NCI-H2196 treated with DMSO at 0.1 percent for 48 hours (cell line): Measurements from ENCODE around the gene NR2E3.
"Not testable (repeated sequence)": the region's sequence is repeated elsewhere in the genome, so short reads cannot be mapped to it uniquely, and the experiment has no call there.

Source experiments
- DNase-seq: peaks from one replicate; lab custom pipeline; 2025; ENCODE audit not compliant: unreplicated experiment; lab: John Stamatoyannopoulos, UW

Gene NR2E3

GRCh38 chr15:71813723-71814470 is 3.5 kb downstream of the NR2E3 start:
- no peak for DNase-seq

DNA sequence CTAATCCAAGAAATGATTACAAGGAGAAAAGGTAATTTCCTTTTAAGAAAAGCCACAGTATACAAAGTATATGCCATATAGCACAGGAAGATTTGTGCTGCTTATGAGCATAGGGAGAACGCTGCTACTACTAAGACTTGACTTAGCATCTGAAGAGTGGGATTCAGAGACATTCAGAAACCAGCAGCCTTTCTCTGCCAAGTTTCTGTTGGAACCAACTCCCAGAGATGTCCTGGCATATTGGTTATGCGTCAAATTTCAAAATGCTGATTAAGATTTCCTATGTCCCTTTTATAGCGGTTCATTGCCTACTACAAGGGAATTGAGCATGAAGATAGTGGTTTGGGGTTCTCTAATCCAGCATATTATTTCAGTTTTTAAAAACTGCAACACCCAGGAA is 4.9 kb downstream of the NR2E3 start:
- no peak for DNase-seq

DNA sequence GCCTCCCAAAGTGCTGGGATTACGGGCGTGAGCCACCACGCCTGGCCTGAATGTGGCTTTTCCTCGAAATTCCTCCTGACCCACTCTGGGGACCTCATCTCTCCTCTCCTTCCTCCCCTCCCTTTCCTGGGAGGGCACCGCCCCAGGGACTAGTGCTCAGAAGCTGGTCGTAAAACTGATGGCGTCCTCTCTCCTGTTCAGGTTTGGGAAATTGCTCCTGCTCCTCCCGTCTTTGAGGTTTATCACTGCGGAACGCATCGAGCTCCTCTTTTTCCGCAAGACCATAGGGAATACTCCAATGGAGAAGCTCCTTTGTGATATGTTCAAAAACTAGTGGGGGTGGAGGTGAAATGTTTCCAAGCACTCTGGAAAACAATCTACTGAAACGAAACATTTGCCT is 7.0 kb downstream of the NR2E3 start:
- no peak for DNase-seq

DNA sequence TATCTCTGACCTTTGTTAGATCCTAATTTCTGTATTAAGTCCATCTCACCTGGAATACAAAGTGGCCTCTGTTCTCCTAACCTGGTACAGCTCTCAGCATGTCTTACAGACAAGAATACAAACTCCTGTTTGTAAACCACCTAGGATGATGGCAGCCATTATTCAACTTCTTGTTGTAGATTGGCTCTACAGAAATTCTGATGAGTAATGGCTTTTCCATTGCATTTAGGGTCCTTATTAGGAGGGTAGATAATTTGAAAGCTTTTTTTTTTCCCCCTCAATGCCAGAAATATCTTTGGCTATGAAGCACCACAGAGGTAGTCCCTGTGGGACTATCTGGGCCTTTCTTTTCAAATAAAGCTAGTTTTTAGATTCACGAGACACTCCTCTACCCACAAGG is 9.8 kb downstream of the NR2E3 start:
- DNase-seq = no peak

DNA sequence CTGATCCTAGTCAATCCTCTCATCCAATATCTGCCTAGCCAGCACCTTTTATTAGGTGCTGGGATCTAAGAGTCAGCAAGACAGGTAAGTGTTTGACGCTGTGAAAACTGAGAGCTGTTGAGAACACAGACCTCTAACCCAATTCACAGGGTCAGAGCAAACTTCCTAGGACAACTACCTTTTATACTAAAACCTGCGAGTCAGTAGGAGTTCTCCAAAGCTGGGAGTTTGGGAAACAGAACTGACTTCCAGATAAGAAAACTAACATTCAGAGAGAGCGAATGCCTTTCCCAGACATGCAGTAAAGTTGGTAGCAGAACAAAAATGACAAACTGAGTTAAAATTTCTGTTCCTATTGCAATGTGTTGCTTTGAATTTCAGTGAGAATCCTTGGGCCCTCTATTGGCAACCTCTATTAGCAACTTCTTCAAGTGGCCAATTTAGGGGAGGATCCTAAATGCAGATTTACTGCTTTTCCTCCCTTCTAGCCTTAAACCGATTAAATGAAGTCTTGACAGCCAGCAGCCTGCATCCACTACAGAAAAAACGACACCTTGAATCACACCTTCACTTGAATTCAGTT is 11.3 kb downstream of the NR2E3 start:
- no peak for DNase-seq

DNA sequence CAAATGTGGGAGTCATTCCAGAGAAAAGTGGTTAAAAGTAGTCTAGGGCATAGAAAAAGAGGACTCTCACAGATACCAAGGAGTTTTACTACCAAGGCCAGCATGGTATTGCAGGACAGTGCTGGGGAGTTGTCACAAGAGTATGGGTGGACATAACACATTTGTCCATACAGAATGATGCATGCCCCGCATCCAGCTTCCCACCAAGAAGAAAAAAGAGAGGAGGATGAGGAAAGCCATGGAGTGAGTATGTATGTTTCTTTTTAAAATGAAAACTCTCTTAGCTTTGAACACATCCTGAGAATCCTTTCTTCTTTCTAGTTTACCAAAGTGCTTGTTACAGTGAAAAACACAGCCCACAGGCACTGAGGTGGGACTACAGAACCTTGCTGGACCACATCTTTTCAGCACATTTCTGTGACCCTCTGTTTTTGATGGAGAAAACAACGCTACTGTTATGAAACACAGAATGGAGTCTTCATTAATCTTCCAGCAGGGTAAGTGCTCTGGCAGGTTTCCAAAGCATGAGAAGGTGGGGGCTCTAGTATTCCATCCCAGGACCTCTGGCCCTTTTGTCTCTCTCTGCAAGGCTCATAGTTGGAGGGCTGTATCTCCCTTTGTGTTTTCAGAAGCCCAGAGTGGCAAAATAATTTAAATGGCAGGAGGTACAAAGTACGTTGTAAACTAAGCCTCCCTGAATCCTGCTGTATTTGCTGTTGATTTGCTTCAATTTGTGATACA is 12.7 kb downstream of the NR2E3 start:
- no peak for DNase-seq

DNA sequence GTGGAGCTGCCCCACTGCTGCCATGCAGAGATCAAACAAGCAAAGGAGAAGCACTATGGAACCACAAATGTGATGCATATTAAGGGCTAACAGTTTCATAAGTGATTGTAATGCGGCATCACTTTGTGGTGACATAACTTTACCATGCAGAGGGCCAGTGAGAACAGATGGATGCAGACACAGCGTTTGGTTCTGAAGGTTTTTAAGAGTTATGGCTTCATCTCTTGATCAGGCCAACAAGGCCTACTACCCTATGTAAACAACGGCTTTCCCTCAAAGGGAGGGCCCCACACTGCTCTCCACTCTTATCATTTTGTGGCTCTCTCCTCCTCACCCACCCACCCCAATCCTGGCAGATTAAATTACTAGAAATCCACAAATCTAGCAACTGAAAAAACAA is 13.4 kb downstream of the NR2E3 start:
- no peak for DNase-seq

DNA sequence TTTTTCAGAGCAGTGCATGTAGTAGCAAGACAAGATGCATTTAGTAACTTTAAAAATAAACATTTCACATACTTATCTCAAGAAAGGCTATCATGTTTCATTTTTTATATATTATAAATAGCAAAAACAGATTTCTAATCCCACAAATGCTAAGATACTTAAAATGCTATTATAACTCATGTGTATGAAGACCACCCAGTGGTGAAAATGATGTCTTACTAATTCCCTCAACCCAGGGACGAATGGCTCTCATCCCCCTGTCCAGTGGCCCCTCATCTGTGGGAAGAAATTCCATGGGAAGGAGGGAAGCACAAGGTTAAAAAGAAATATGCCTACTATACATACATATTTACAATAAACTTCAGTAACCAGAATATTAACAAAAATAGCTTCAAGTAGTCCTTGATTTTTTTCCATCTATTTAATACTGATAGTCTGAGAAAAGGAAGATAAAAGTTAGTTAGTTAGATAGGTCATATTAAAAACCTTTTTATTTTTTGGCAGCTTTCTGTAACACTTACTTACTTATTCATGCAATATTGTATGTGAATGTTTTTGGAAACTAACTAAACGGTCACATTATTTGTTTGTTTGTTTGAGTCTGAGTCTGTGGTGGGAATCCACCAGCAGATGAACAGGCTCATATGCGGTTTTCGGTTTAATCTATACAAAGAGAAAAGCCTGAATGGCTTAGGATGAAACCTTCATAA is 14.8 kb downstream of the NR2E3 start:
- no peak for DNase-seq

GRCh38 chr15:71826196-71826595 is 15.8 kb downstream of the NR2E3 start:
- no peak for DNase-seq

DNA sequence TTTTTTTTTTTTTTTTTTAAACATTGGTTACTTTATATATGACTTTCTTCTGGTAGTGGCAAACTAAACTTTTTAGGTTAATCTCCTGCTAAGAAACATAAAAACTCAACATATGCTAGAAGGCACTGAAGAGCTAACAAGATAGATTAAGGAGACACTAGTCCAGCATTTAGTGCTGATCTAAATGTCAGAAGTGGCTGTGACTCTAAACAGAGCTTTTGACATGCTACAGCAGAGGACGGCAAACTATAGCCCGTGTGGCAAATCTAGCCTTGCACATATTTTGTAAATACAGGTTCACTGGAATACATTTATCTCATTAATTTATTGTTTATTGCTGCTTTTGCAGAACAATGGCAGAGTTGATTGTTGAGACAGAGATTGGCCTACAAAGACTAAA is 20.6 kb downstream of the NR2E3 start:
- no peak for DNase-seq

DNA sequence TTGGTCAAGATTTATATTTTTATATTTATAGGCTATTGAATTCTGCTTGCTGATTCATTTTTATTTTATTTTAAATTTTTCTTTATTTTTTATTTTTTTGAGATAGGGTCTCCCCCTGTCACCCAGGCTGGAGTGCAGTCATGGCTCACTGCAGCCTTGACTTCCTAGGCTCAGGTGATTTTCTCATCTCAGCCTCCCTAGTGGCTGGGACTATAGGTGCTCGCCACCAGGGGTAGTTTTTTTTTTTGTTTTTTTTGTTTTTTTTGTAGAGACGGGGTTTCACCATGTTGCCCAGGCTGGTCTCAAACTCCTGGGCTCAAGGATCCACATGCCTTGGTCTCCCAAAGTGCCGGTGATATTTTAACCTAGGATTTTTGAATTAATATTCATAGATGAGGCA is 31.2 kb downstream of the NR2E3 start:
- no peak for DNase-seq

- DNase-seq = no peak
Observed at GRCh38 chr15:71844916-71845315, 34.6 kb downstream of the NR2E3 start.

DNA sequence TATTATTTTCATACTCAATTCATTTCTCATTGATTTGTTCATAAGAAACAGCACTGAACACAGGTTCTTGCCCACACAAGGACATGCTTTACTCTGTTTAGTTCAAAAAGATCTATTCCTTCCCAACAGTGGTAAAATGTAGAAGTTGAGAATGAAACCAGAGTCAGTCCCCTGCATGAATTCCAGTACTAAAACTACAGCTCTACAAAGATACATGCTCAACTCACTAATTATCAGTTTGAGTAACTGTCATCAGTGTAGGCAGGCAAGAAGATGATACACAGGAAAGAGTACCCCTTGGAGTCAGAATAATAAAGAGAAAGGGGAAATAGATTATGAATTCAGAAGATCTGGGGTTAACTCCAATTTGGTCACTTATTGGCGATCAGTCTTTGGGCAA is 43.2 kb downstream of the NR2E3 start:
- DNase-seq = no peak

DNA sequence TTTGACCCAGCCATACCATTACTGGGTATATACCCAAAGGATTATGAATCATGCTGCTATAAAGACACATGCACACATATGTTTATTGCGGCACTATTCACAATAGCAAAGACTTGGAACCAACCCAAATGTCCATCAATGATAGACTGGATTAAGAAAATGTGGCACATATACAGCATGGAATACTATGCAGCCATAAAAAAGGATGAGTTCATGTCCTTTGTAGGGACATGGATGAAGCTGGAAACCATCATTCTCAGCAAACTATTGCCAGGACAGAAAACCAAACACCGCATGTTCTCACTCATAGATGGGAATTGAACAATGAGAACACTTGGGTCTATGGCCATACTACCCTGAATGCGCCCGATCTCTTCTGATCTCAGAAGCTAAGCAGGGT is 47.9 kb downstream of the NR2E3 start:
- not testable (repeated sequence) for DNase-seq
